Ramos (cell line): Measurements from ENCODE around the gene GFER.

Experiments
- in situ Hi-C: fragments of 300-500 bp; cut with MboI; formaldehyde crosslinking; loops from one replicate; pipeline ENCODE4 v1.14.3; 2022; ENCODE audit warnings: low sequenced_read_pairs; ENCODE audit not compliant: unreplicated experiment

GFER gene

GRCh38 chr16:2034696-2035430, 50.9 kb downstream of the GFER start:
- in situ Hi-C loops: no loop called here

DNA sequence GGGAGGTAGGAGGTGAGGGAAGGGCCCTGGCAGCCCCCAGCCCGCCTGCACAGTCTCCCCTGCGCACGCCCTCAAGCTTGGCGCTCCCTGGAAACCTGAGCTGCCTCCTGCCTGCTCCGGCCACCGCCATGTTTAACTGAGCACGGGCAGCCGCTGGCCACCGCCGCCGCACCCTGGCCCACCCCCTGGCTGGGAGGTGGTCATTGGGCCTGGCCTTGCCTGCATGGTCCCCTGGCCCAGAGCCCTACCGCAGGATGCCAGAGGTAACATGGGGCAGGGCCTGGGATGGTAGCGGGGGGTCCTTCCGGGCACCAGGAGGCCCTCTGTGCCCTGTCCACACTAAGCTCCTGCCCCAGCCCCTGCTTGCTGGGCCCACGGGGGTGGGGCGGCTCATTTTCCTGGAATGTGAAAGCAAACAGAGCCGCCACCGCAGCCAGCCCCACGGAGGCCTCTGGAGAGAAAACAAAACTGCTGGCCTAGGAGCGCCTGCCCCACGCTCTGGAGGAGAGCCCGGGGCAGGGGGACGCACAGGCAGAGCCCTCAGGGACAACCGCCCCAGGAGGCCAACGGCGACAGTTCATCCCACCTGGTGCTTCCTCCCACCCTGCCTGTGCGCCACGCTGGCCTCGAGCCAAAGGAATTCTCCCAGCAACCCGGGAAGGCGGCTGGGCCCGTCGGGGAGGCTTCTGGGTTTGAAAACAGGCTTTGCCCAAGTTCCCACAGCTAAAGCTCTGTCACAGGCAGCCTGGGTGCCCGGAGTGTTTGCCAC, 51.6 kb downstream of the GFER start:
- in situ Hi-C loops: no loop called here

DNA sequence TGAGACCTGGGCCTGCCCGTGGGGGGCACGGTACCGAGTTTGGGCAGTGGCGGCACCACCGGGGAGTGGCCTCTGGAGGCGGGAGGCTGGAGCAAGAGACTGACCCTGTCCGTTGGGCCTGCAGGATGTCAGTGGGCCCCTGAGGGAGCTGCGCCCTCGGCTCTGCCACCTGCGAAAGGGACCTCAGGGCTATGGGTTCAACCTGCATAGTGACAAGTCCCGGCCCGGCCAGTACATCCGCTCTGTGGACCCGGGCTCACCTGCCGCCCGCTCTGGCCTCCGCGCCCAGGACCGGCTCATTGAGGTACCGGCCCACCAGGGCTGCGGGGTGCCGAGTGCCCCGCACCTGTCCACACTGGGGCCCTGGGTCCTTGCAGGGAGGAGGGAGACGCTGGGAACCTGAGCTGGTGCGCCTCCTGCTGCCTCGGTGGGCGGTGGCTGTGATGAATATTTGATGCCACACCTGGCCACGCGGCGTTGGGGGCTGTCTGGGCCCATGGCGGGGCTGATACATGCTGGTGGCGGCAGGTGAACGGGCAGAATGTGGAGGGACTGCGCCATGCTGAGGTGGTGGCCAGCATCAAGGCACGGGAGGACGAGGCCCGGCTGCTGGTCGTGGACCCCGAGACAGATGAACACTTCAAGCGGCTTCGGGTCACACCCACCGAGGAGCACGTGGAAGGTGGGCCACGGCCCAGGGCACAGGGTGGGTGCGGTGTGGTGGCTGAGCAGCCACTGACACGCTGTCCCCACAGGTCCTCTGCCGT, 52.4 kb downstream of the GFER start:
- in situ Hi-C loops: no loop called here

- in situ Hi-C loops: no loop called here
Measured at GRCh38 chr16:2037115-2037514, 53.1 kb downstream of the GFER start.
